MCF 10A (cell line): ENCODE results near the gene MNAT1. TPM values are rescaled to one million over a fixed set of nuclear protein-coding genes. Genes with fewer than 3 reads are reported as not detected.

Experiments
- BruUV-seq: library from RNA; stranded (reverse); fragments of 400-500 nt; replicated peaks from 2 replicates; lab custom pipeline; 2021; lab: Mats Ljungman, UMichigan
- CTCF ChIA-PET: fragments of 300-600 bp; sonication (Branson Sonifier 250); formaldehyde crosslinking; extraction: SDS; loops from one replicate; lab custom pipeline; 2021; ENCODE audit warnings: antibody characterized with exemption, inconsistent platforms; lab: Yijun Ruan, JAX
- POLR2A ChIA-PET: fragments of 300-600, 350-650 bp; sonication (Branson Sonifier 250); formaldehyde crosslinking; extraction: SDS; loops from one replicate; lab custom pipeline; 2020; ENCODE audit warnings: antibody characterized with exemption, inconsistent platforms; lab: Yijun Ruan, JAX
- DNase-seq: peaks from one replicate; pipeline ENCODE4 v3.0.0-alpha.2; 2018; ENCODE audit not compliant: unreplicated experiment
- H3K27ac Mint-ChIP-seq: one replicate; pipeline ENCODE4 v1.8.0; 2022; ENCODE audit warnings: mild to moderate bottlenecking, low read depth, mixed read lengths; ENCODE audit not compliant: unreplicated experiment
- H3K27me3 Mint-ChIP-seq: one replicate; pipeline ENCODE4 v1.8.0; 2022; ENCODE audit warnings: mixed read lengths; ENCODE audit not compliant: insufficient read depth, unreplicated experiment
- H3K36me3 Mint-ChIP-seq: one replicate; pipeline ENCODE4 v1.8.0; 2022; ENCODE audit warnings: mild to moderate bottlenecking, moderate library complexity, mixed read lengths; ENCODE audit not compliant: insufficient read depth, unreplicated experiment
- H3K4me1 Mint-ChIP-seq: one replicate; pipeline ENCODE4 v1.8.0; 2022; ENCODE audit warnings: mixed read lengths; ENCODE audit not compliant: insufficient read depth, unreplicated experiment
- H3K4me3 Mint-ChIP-seq: one replicate; pipeline ENCODE4 v1.8.0; 2022; ENCODE audit warnings: mild to moderate bottlenecking, moderate library complexity, mixed read lengths; ENCODE audit not compliant: unreplicated experiment
- H3K9me3 Mint-ChIP-seq: one replicate; pipeline ENCODE4 v1.8.0; 2022; ENCODE audit warnings: mixed read lengths; ENCODE audit not compliant: unreplicated experiment
- CTCF ChIP-seq: fragments of 200-600 bp; IDR thresholded peaks from one replicate; pipeline ENCODE4 v1.8.0; 2022; ENCODE audit warnings: antibody characterized with exemption, mild to moderate bottlenecking; ENCODE audit not compliant: unreplicated experiment
- intact Hi-C: fragments of 100-400 bp; cut with micrococcal nuclease; formaldehyde crosslinking; loops from 2 replicates; pipeline ENCODE4 v1.14.1; 2022
- total RNA-seq: library from RNA; stranded (reverse); gene quantifications from 2 replicates; pipeline ENCODE4 v1.2.3, GENCODE V29; 2022

MNAT1 gene
- total RNA-seq, 1 experiment from 2014 or later = 57.5 TPM

- ChIA-PET POLR2A (no interaction called here), CTCF (interaction anchor here (0.6 to 1.0 kb wide), 2 partner anchors 8 to 27 kb away, joined by 3 read pairs; no protein-coding TSS in a partner anchor)
- H3K36me3 Mint-ChIP-seq = peaks cover 12% of the 10 kb centered on the region
- no TSS peak for BruUV-seq
- no peaks in the 10 kb centered on the region for H3K9me3 Mint-ChIP-seq
- no peak overlapping the region for H3K27ac Mint-ChIP-seq
- peaks cover 3% of the 10 kb centered on the region for H3K4me1 Mint-ChIP-seq
- H3K4me3 Mint-ChIP-seq = no peak overlapping the region
- intact Hi-C loops = loop anchor here (10.0 kb wide), 1 partner anchor 66 kb away; the partner anchor contains the start of gene MNAT1
- no peak for DNase-seq
- no peak for TF ChIP-seq CTCF
- no peaks in the 10 kb centered on the region for H3K27me3 Mint-ChIP-seq
Observed at GRCh38 chr14:60800409-60800808, 65.8 kb downstream of the MNAT1 start.

DNA sequence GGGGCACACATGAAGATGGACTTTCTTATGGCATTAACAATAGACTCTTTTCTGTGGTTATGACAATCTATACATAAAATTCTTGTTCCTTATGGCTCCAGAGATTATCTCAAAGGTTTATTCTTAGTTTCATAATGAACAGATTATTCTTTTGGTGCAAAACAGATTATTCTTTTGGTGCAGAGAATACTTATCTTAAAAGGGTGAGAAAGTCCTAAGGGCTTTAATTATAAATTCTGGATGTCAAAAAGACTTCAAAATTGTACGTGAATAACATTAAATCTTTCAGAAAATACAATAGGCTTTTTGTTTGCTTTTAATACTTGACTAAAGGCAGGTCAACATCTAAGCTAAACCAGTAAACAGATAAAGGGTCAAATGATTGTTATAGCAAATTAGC, 69.3 kb downstream of the MNAT1 start:
- Mint-ChIP-seq H3K36me3 (peaks cover 12% of the 10 kb centered on the region), H3K27ac (no peak overlapping the region), H3K9me3 (no peaks in the 10 kb centered on the region), H3K27me3 (no peaks in the 10 kb centered on the region), H3K4me3 (no peak overlapping the region), H3K4me1 (peaks cover 20% of the 10 kb centered on the region)
- ChIA-PET CTCF (no interaction called here), POLR2A (interaction anchor here (0.5 kb wide), 1 partner anchor 11 kb away, joined by 3 read pairs; no protein-coding TSS in a partner anchor)
- BruUV-seq = no TSS peak
- TF ChIP-seq CTCF = no peak
- DNase-seq = no peak
- intact Hi-C loops = loop anchor here (10.0 kb wide), 1 partner anchor 69 kb away; the partner anchor contains the start of gene MNAT1

GRCh38 chr14:60805841-60806430, 71.4 kb downstream of the MNAT1 start:
- TF ChIP-seq CTCF = no peak
- intact Hi-C loops = loop anchor here (10.0 kb wide), 1 partner anchor 71 kb away; the partner anchor contains the start of gene MNAT1
- Mint-ChIP-seq H3K4me1 (peaks cover 20% of the 10 kb centered on the region), H3K27me3 (no peaks in the 10 kb centered on the region), H3K4me3 (no peak overlapping the region), H3K27ac (peak overlapping the region; percentile 2), H3K9me3 (no peaks in the 10 kb centered on the region), H3K36me3 (peaks cover 18% of the 10 kb centered on the region)
- DNase-seq = peak; percentile 67
- CTCF ChIA-PET = interaction anchor here (1.0 kb wide), 1 partner anchor 72 kb away, joined by 3 read pairs; no protein-coding TSS in a partner anchor
- POLR2A ChIA-PET = interaction anchor here (0.7 to 1.6 kb wide), 4 partner anchors 26 to 82 kb away, joined by 3 to 5 read pairs (median 4); partner anchors contain the start of gene SIX4
- no TSS peak for BruUV-seq

DNA sequence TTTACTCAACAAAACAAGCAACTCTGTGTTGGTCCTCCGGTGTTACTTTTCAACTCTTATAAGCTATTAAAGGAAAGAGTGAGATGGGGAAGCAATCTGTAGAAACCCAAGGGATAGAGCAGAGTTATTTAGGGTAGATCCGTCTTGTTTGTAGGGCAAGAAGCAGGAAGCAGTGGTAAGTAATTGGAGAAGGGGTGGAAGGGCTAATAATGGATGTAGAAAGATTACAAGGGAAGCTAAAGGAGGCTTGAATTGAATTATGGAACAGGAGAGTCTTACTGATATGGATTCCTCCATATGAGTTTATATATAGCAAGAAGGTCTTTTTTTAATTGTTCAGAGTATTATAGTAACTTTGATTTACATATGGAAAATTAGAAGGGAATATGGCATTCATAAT, 72.7 kb downstream of the MNAT1 start:
- H3K9me3 Mint-ChIP-seq = no peaks in the 10 kb centered on the region
- POLR2A ChIA-PET = interaction anchor here (0.6 to 0.7 kb wide), 3 partner anchors 19 to 179 kb away, joined by 3 read pairs; no protein-coding TSS in a partner anchor
- no TSS peak for BruUV-seq
- H3K4me1 Mint-ChIP-seq = peaks cover 20% of the 10 kb centered on the region
- intact Hi-C loops = loop anchor here (10.0 kb wide), 1 partner anchor 72 kb away; the partner anchor contains the start of gene MNAT1
- H3K27me3 Mint-ChIP-seq = no peaks in the 10 kb centered on the region
- H3K4me3 Mint-ChIP-seq = no peak overlapping the region
- no peak for DNase-seq
- TF ChIP-seq CTCF = no peak
- CTCF ChIA-PET = interaction anchor here (0.7 kb wide), 1 partner anchor 151 kb away, joined by 3 read pairs; no protein-coding TSS in a partner anchor
- no peak overlapping the region for H3K27ac Mint-ChIP-seq
- H3K36me3 Mint-ChIP-seq = peaks cover 16% of the 10 kb centered on the region
